ENCODE measurements around the gene CMTM7. TPM values are rescaled to one million over a fixed set of nuclear protein-coding genes. Genes with fewer than 3 reads are reported as not detected.

The CMTM7 gene
- total RNA-seq, 1 experiment from 2014 or later = 62.6 TPM

DNA sequence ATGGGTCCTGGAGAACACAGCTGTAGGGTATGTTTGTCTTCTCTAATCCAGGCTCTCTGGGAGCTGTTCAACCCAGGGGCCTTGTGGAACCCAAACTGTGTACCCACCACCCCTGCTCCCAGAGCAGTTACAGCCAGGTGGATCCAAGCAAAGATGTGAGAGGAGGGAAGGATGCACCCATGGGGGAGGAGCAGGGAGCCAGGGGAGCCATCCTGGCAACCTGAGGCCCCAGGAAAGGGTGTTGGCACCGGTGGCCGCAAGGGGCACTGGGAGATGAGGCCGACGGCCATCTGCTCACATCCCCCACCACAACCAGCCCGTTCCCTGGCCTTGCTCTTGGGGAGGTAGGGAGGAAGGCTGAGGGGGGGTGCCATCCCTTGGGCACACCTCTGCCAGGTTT lies 67.8 kb downstream of the CMTM7 start:
- Histone ChIP-seq H3K4me1 (ENCODE audit: control insufficient read depth in 1 of 2, insufficient read depth in 2 of 2, low read length in 2 of 2) (no peaks in the 10 kb centered on the region), H3K27ac (ENCODE audit: low read depth, low read length) (no peak overlapping the region), H3K4me3 (replicated peaks in 1 of 2; ENCODE audit: low read depth in 1 of 2, low read length in 2 of 2) (no peak overlapping the region), H3K27me3 (ENCODE audit: insufficient read depth, low read length) (no peaks in the 10 kb centered on the region), H3K79me2 (ENCODE audit: insufficient read depth, low read length) (0 out of 2 replicates have a peak, but pooled peaks cover 16% of the 10 kb centered on the region), H3K4me2 (ENCODE audit: low read length) (no peak overlapping the region), H3K9me3 (ENCODE audit: control insufficient read depth in 1 of 2, insufficient read depth in 1 of 2, low read depth in 1 of 2, low read length in 2 of 2) (no peaks in the 10 kb centered on the region), H3K9me2 (ENCODE audit: insufficient read depth) (no peaks in the 10 kb centered on the region), H4K20me1 (ENCODE audit: insufficient read depth) (no peaks in the 10 kb centered on the region), H3K9ac (ENCODE audit: low read length) (no peak overlapping the region), H3K36me3 (ENCODE audit: control insufficient read depth in 1 of 2, insufficient read depth in 2 of 2, low read length in 2 of 2) (peaks cover 2 to 10% of the 10 kb centered on the region in 2 experiments; a peak in 2 of 4 replicates), H2AFZ (ENCODE audit: low read depth, low read length, poor library complexity, severe bottlenecking) (no peak overlapping the region)
- TF ChIP-seq, protein P1, sequence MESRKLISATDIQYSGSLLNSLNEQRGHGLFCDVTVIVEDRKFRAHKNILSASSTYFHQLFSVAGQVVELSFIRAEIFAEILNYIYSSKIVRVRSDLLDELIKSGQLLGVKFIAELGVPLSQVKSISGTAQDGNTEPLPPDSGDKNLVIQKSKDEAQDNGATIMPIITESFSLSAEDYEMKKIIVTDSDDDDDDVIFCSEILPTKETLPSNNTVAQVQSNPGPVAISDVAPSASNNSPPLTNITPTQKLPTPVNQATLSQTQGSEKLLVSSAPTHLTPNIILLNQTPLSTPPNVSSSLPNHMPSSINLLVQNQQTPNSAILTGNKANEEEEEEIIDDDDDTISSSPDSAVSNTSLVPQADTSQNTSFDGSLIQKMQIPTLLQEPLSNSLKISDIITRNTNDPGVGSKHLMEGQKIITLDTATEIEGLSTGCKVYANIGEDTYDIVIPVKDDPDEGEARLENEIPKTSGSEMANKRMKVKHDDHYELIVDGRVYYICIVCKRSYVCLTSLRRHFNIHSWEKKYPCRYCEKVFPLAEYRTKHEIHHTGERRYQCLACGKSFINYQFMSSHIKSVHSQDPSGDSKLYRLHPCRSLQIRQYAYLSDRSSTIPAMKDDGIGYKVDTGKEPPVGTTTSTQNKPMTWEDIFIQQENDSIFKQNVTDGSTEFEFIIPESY (IDR thresholded peaks at IDR 0.05; ENCODE audit: extremely low read depth, insufficient replicate concordance, low read length) = no peak
- TF ChIP-seq RAD21 (IDR thresholded peaks at IDR 0.05; ENCODE audit: low read depth) (no peak), ELF1 (IDR thresholded peaks at IDR 0.05; ENCODE audit: borderline replicate concordance, low read depth) (no peak), EZH2phosphoT487 (IDR thresholded peaks at IDR 0.05; ENCODE audit: borderline replicate concordance) (no peak), CBX3 (IDR thresholded peaks at IDR 0.05; ENCODE audit: low read depth) (no peak), POLR2AphosphoS5 (IDR thresholded peaks at IDR 0.05; ENCODE audit: low read depth, low read length) (no peak), EZH2 (IDR thresholded peaks at IDR 0.05) (no peak), TCF7L2 (IDR thresholded peaks at IDR 0.05; ENCODE audit: borderline replicate concordance, extremely low read depth, insufficient read depth, insufficient read length) (no peak)
- TF ChIP-seq, protein P2, sequence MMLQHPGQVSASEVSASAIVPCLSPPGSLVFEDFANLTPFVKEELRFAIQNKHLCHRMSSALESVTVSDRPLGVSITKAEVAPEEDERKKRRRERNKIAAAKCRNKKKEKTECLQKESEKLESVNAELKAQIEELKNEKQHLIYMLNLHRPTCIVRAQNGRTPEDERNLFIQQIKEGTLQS (IDR thresholded peaks at IDR 0.05) = no peak
- TF ChIP-seq, protein P3, sequence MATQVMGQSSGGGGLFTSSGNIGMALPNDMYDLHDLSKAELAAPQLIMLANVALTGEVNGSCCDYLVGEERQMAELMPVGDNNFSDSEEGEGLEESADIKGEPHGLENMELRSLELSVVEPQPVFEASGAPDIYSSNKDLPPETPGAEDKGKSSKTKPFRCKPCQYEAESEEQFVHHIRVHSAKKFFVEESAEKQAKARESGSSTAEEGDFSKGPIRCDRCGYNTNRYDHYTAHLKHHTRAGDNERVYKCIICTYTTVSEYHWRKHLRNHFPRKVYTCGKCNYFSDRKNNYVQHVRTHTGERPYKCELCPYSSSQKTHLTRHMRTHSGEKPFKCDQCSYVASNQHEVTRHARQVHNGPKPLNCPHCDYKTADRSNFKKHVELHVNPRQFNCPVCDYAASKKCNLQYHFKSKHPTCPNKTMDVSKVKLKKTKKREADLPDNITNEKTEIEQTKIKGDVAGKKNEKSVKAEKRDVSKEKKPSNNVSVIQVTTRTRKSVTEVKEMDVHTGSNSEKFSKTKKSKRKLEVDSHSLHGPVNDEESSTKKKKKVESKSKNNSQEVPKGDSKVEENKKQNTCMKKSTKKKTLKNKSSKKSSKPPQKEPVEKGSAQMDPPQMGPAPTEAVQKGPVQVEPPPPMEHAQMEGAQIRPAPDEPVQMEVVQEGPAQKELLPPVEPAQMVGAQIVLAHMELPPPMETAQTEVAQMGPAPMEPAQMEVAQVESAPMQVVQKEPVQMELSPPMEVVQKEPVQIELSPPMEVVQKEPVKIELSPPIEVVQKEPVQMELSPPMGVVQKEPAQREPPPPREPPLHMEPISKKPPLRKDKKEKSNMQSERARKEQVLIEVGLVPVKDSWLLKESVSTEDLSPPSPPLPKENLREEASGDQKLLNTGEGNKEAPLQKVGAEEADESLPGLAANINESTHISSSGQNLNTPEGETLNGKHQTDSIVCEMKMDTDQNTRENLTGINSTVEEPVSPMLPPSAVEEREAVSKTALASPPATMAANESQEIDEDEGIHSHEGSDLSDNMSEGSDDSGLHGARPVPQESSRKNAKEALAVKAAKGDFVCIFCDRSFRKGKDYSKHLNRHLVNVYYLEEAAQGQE (IDR thresholded peaks at IDR 0.05; ENCODE audit: low read depth) = no peak
- intact Hi-C loops (cut with micrococcal nuclease) = no loop called here
- DNase-seq (ENCODE audit: low read depth, low spot score) = no peak
- no TSS peak for BruUV-seq (replicated peaks)
- no peak for ATAC-seq
- ChIA-PET CTCF (no interaction called here), RAD21 (ENCODE audit: low non-redundant PET in 1 of 2, low total read pairs in 2 of 2, uncharacterized antibody in 2 of 2, unreplicated experiment in 2 of 2) (no interaction called here), POLR2A (no interaction called here)

Measured in HCT116 (cell line).